Osteoblast (primary cell): Measurements from ENCODE around the gene ILK. TPM values are rescaled to one million over a fixed set of nuclear protein-coding genes. Genes with fewer than 3 reads are reported as not detected.

Experiments used
- DNase-seq: peaks from one replicate; pipeline ENCODE4 v3.0.0; 2011; ENCODE audit warnings: low spot score, mixed read lengths; ENCODE audit not compliant: insufficient read length; ENCODE audit errors: missing footprints
- H2AFZ ChIP-seq: 2 replicates; pipeline ENCODE4 v1.6.0; 2011; ENCODE audit warnings: mild to moderate bottlenecking, low read length
- H3K27ac ChIP-seq: 2 replicates; pipeline ENCODE4 v1.5.1; 2011; ENCODE audit warnings: mild to moderate bottlenecking, low read depth, low read length, moderate library complexity
- H3K27me3 ChIP-seq: 2 replicates; pipeline ENCODE4 v1.6.0; 2012; ENCODE audit warnings: mild to moderate bottlenecking, control low read depth, inconsistent platforms, low read length, moderate library complexity; ENCODE audit not compliant: insufficient read depth
- H3K36me3 ChIP-seq: 2 replicates; pipeline ENCODE4 v1.5.1; 2011; ENCODE audit warnings: mild to moderate bottlenecking, low read length, control low read depth, moderate library complexity; ENCODE audit not compliant: insufficient read depth
- H3K4me1 ChIP-seq: 2 replicates; pipeline ENCODE4 v1.5.1; 2011; ENCODE audit warnings: mild to moderate bottlenecking, low read length, control low read depth, moderate library complexity; ENCODE audit not compliant: insufficient read depth
- H3K4me2 ChIP-seq: 2 replicates; pipeline ENCODE4 v1.6.0; 2011; ENCODE audit warnings: mild to moderate bottlenecking, low read length; ENCODE audit not compliant: insufficient read depth
- H3K4me3 ChIP-seq: fragments of 200-600 bp; sonication (generic); 3 replicates; pipeline ENCODE4 v1.5.1; 2012; ENCODE audit warnings: mild to moderate bottlenecking, low read length, inconsistent platforms; ENCODE audit not compliant: insufficient read depth
- H3K79me2 ChIP-seq: 2 replicates; pipeline ENCODE4 v1.6.0; 2012; ENCODE audit warnings: mild to moderate bottlenecking, low read length, control low read depth, inconsistent platforms; ENCODE audit not compliant: insufficient read depth
- H3K9me3 ChIP-seq: 2 replicates; pipeline ENCODE4 v1.5.1; 2011; ENCODE audit warnings: low read depth, low read length, control low read depth
- H4K20me1 ChIP-seq: 2 replicates; pipeline ENCODE4 v1.6.0; 2012; ENCODE audit warnings: mild to moderate bottlenecking, low read length, control low read depth; ENCODE audit not compliant: insufficient read depth
- CTCF ChIP-seq: IDR thresholded peaks from 2 replicates; pipeline ENCODE4 v1.5.1; 2011; ENCODE audit warnings: mild to moderate bottlenecking, low read depth, low read length, moderate library complexity; ENCODE audit errors: extremely low read depth
- total RNA-seq: library from RNA; depleted of rRNA; stranded (reverse); fragments of >200 nt; gene quantifications from 2 replicates; pipeline ENCODE4 v1.2.3, GENCODE V29; 2012

The ILK gene
- total RNA-seq, 1 donor: 176 TPM

- peak overlapping the region; percentile 82 for H3K4me2 ChIP-seq
- H3K36me3 ChIP-seq: peaks cover 63% of the 10 kb centered on the region
- TF ChIP-seq CTCF: no peak
- H3K9me3 ChIP-seq: no peaks in the 10 kb centered on the region
- peak overlapping the region; percentile 65 for H3K27ac ChIP-seq
- H3K4me3 ChIP-seq: peak overlapping the region; percentile 78
- peaks cover 49% of the 10 kb centered on the region for H3K79me2 ChIP-seq
- H4K20me1 ChIP-seq: peaks cover 12% of the 10 kb centered on the region
- no peak overlapping the region for H2AFZ ChIP-seq
- H3K27me3 ChIP-seq: no peaks in the 10 kb centered on the region
- DNase-seq: no peak
- H3K4me1 ChIP-seq: peaks cover 52% of the 10 kb centered on the region
Observed at GRCh38 chr11:6611092-6611962, 7.8 kb downstream of the ILK start.

- peak overlapping the region; percentile 99 for H3K4me2 ChIP-seq
- H3K36me3 ChIP-seq: peaks cover 65% of the 10 kb centered on the region
- H3K9me3 ChIP-seq: no peaks in the 10 kb centered on the region
- H3K79me2 ChIP-seq: peaks cover 48% of the 10 kb centered on the region
- DNase-seq: no peak
- no peak overlapping the region for H2AFZ ChIP-seq
- H3K27ac ChIP-seq: peak overlapping the region; percentile 65
- H3K27me3 ChIP-seq: no peaks in the 10 kb centered on the region
- peaks cover 52% of the 10 kb centered on the region for H3K4me1 ChIP-seq
- no peak for TF ChIP-seq CTCF
- peaks cover 12% of the 10 kb centered on the region for H4K20me1 ChIP-seq
- H3K4me3 ChIP-seq: peak overlapping the region; percentile 78
Observed at GRCh38 chr11:6611963-6612212, 8.3 kb downstream of the ILK start.

- peak within 1 kb of the TSS; percentile 93 for H3K27ac ChIP-seq
- DNase-seq: peak; percentile 98
- H4K20me1 ChIP-seq: peaks cover 12% of the 10 kb centered on the region
- H3K4me2 ChIP-seq: peak within 1 kb of the TSS; percentile 99
- peak within 1 kb of the TSS; percentile 78 for H3K4me3 ChIP-seq
- H3K27me3 ChIP-seq: no peaks in the 10 kb centered on the region
- TF ChIP-seq CTCF: peak; percentile 47
- H3K79me2 ChIP-seq: peaks cover 53% of the 10 kb centered on the region
- no peaks in the 10 kb centered on the region for H3K9me3 ChIP-seq
- peaks cover 52% of the 10 kb centered on the region for H3K4me1 ChIP-seq
- H2AFZ ChIP-seq: peak within 1 kb of the TSS; percentile 89
- H3K36me3 ChIP-seq: peaks cover 65% of the 10 kb centered on the region
Observed at GRCh38 chr11:6612213-6613041, 8.9 kb downstream of the ILK start, which contains the start of gene TAF10. TSS of gene TAF10 (minus strand) at chr11:6612216. CDS start at chr11:6612189, 27 bp downstream.

- no peak overlapping the region for H3K4me2 ChIP-seq
- peaks cover 56% of the 10 kb centered on the region for H3K36me3 ChIP-seq
- H2AFZ ChIP-seq: no peak overlapping the region
- H3K79me2 ChIP-seq: peaks cover 49% of the 10 kb centered on the region
- H3K27me3 ChIP-seq: no peaks in the 10 kb centered on the region
- no peak for DNase-seq
- H3K4me1 ChIP-seq: peaks cover 51% of the 10 kb centered on the region
- H3K27ac ChIP-seq: peak overlapping the region; percentile 93
- no peak overlapping the region for H3K4me3 ChIP-seq
- no peaks in the 10 kb centered on the region for H3K9me3 ChIP-seq
- TF ChIP-seq CTCF: no peak
- H4K20me1 ChIP-seq: peaks cover 12% of the 10 kb centered on the region
Observed at GRCh38 chr11:6613496-6613895, 9.9 kb downstream of the ILK start.
